ENCODE results near the gene SLC24A3.

- no peak for TF ChIP-seq CTCF (IDR thresholded peaks at IDR 0.05; ENCODE audit: poor library complexity)
- TF ChIP-seq EZH2phosphoT487 (IDR thresholded peaks at IDR 0.05; ENCODE audit: low read depth, severe bottlenecking, unreplicated experiment): no peak
Observed at GRCh38 chr20:19310541-19310940, 98.1 kb downstream of the SLC24A3 start.
